Measurements from ENCODE around the gene NDUFB3. TPM values are rescaled to one million over a fixed set of nuclear protein-coding genes. Genes with fewer than 3 reads are reported as not detected.
"Not testable (repeated sequence)": the region's sequence is repeated elsewhere in the genome, so short reads cannot be mapped to it uniquely, and the experiment has no call there.

The NDUFB3 gene
- total and polyA plus RNA-seq, 8 donors = 58.2 to 92.9 (median 66.3) TPM

GRCh38 chr2:201114846-201115245, 43.0 kb downstream of the NDUFB3 start:
- Histone ChIP-seq H3K9me3 (no peaks in the 10 kb centered on the region), H3K27ac (peak overlapping the region in 1 of 2 donors; percentile 99), H3K27me3 (no peaks in the 10 kb centered on the region), H3K36me3 (no peaks in the 10 kb centered on the region), H3K4me3 (peak overlapping the region; percentile 6 to 81), H3K4me1 (peaks cover 5 to 31% of the 10 kb centered on the region in 2 donors)
- no peak for DNase-seq
- ATAC-seq = no peak
- no peak for TF ChIP-seq CTCF (IDR thresholded peaks at IDR 0.05)
- intact Hi-C loops (cut with DNase I) = no loop called here

DNA sequence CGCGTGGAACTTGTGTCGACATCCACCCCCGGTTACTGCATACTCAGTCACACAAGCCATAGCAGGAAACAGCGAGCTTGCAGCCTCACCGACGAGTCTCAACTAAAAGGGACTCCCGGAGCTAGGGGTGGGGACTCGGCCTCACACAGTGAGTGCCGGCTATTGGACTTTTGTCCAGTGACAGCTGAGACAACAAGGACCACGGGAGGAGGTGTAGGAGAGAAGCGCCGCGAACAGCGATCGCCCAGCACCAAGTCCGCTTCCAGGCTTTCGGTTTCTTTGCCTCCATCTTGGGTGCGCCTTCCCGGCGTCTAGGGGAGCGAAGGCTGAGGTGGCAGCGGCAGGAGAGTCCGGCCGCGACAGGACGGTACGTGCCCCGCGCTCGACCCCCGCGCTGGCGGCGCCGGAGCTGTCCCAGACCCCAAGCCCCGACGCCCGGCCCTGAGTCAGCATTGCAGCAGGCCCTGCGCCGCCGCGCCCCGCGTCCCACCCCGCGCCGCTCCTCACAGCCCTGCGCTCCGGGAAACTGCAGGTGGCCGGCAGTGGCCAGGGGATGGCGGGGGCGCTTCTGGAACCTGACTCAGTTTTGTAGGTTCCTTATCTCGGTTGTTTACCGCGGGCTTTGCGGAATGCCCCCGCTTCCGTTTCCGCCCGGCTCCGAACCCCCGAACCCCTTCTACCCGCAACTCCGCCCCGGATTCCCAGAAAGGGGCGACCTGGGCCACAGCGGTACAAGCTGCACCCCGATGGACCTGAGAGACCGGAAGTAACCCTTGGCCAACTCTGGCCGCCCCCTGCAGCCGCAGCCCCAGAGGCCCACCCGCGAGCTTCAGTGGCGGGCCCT, 44.5 kb downstream of the NDUFB3 start, which contains the start of gene CFLAR:
Gene CFLAR, plus strand, starts transcription at position 50 of the 844 bp plus-strand sequence. CDS start 13,702 bp downstream, outside the sequence.
- H3K9me3 ChIP-seq = no peaks in the 10 kb centered on the region
- intact Hi-C loops (cut with DNase I) = no loop called here
- peaks cover 8 to 36% of the 10 kb centered on the region in 2 donors for H3K4me1 ChIP-seq
- no peaks in the 10 kb centered on the region for H3K36me3 ChIP-seq
- peak within 1 kb of the TSS; percentile 99 to 100 for H3K27ac ChIP-seq
- TF ChIP-seq CTCF (IDR thresholded peaks at IDR 0.05) = peak in 1 of 2 donors; percentile 16
- no peaks in the 10 kb centered on the region for H3K27me3 ChIP-seq
- peak; percentile 75 to 96 (median 84) for DNase-seq
- peak within 1 kb of the TSS; percentile 71 to 81 for H3K4me3 ChIP-seq
- ATAC-seq = peak; percentile 50

- H3K27ac ChIP-seq = peak overlapping the region; percentile 99 to 100
- intact Hi-C loops (cut with DNase I) = no loop called here
Observed at GRCh38 chr2:201116959-201117734, 45.3 kb downstream of the NDUFB3 start.

GRCh38 chr2:201117735-201118094, 45.9 kb downstream of the NDUFB3 start:
- not testable (repeated sequence) for H3K36me3 ChIP-seq, ATAC-seq

More at GRCh38 chr2:201116959-201117734, 45.3 kb downstream of the NDUFB3 start:
- Histone ChIP-seq H3K9me3 (no peaks in the 10 kb centered on the region), H3K4me1 (peaks cover 15 to 43% of the 10 kb centered on the region in 2 donors), H3K27me3 (no peaks in the 10 kb centered on the region), H3K36me3 (no peaks in the 10 kb centered on the region), H3K4me3 (peak overlapping the region; percentile 71 to 81)
- peak in 1 of 2 donors; percentile 24 for TF ChIP-seq CTCF (IDR thresholded peaks at IDR 0.05)
- ATAC-seq (peak; percentile 22), DNase-seq (peak in 3 of 4 donors; percentile 69 to 76 (median 75))

DNA sequence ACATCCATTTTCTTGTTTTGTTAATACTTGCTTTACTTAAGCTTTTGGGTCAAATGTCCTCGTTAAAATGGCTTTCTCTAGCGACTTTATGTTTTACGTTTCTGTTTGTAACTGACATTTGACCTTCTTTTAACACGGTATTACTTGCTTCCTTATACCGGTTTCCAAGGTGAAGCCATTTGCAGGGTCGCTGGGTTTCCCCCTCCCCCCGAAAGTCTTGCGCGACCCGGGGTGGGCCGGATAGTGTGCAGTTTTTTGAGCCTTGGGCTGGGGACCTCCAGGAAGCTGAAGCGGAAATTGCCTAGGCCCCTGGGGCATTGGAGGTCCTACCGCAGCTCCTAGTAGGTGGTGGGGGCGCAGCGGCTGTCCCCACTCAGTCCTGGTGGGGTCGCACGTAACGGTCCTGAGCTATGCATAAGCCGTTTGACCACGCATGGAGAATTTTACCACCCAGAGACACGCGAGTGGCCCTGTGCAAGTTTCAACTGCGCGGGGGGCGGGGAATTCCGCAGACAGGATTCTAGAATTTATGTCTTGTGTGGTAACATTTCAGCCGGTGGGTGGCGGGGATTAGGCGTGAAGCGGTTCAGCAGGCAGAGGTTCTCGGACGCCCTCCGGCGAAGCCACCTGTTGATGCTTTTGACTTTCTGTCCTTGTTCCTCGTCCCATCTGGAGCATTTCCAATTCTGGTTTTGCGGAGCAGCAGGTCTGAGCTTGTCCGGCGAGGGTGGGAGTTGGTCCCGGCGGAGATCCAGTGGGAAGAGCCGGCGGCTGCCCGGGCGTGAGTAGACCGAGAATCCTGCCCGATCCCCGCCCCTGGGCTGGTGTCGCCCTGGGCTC, 46.5 kb downstream of the NDUFB3 start:
- intact Hi-C loops (cut with DNase I) = no loop called here
- Histone ChIP-seq H3K27ac (peak overlapping the region; percentile 99 to 100), H3K36me3 (peaks cover 0 to 3% of the 10 kb centered on the region in 2 donors), H3K4me3 (peak overlapping the region; percentile 71 to 81), H3K4me1 (peaks cover 19 to 50% of the 10 kb centered on the region in 2 donors), H3K9me3 (no peaks in the 10 kb centered on the region), H3K27me3 (no peaks in the 10 kb centered on the region)
- peak; percentile 70 to 94 (median 86) for DNase-seq
- TF ChIP-seq CTCF (IDR thresholded peaks at IDR 0.05) = peak in 1 of 2 donors; percentile 22
- ATAC-seq = peak; percentile 56

More at GRCh38 chr2:201117735-201118094, 45.9 kb downstream of the NDUFB3 start:
- H3K27ac ChIP-seq = peak overlapping the region; percentile 99 to 100
- H3K9me3 ChIP-seq; DNase-seq; intact Hi-C loops (cut with DNase I); H3K27me3 ChIP-seq: not testable (repeated sequence)
- peak overlapping the region; percentile 71 to 81 for H3K4me3 ChIP-seq
- H3K4me1 ChIP-seq = peaks cover 17 to 49% of the 10 kb centered on the region in 2 donors
